GM10248 (cell line): ENCODE measurements around the gene BHLHE23.

Experiments used
- CTCF ChIA-PET: fragments of 300-600 bp; sonication (Branson Sonifier 250); formaldehyde crosslinking; extraction: SDS; loops from one replicate; lab custom pipeline; 2021; ENCODE audit warnings: antibody characterized with exemption; lab: Yijun Ruan, JAX
- POLR2A ChIA-PET: fragments of 350-650 bp; sonication (Branson Sonifier 250); formaldehyde crosslinking; extraction: SDS; loops from one replicate; lab custom pipeline; 2020; ENCODE audit warnings: antibody characterized with exemption; lab: Yijun Ruan, JAX
- DNase-seq: peaks from one replicate; pipeline ENCODE4 v3.0.0; 2012; ENCODE audit errors: extremely low spot score
- TF ChIP-seq, protein P1 (sequence below): IDR thresholded peaks from 2 replicates; pipeline ENCODE4 v1.5.1; 2012; ENCODE audit warnings: mild to moderate bottlenecking, low read depth; ENCODE audit errors: extremely low read depth, missing control alignments, control extremely low read depth

BHLHE23 gene

DNA sequence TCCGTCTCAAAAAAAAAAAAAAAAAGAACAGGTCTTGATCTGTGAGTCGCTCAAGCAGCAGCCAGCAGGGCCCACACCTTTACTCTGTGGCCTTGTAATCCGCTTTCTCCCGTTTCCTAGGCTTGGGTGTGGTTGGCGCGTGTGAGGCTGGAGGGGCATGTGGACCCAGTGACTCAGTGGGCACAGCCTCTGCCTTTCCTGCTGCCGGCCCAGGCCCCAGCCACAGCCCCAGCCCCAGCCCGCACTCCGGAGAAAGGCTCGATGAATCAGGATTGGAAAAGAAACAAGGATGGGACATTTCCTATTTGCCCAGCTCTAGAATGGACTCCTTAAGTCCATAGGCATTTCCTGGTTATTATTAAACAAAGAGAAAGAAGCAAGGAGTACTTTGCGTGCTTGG, 4.3 kb downstream of the BHLHE23 start:
- ChIA-PET CTCF (no interaction called here), POLR2A (no interaction called here)
- no peak for DNase-seq
- TF ChIP-seq, protein P1, sequence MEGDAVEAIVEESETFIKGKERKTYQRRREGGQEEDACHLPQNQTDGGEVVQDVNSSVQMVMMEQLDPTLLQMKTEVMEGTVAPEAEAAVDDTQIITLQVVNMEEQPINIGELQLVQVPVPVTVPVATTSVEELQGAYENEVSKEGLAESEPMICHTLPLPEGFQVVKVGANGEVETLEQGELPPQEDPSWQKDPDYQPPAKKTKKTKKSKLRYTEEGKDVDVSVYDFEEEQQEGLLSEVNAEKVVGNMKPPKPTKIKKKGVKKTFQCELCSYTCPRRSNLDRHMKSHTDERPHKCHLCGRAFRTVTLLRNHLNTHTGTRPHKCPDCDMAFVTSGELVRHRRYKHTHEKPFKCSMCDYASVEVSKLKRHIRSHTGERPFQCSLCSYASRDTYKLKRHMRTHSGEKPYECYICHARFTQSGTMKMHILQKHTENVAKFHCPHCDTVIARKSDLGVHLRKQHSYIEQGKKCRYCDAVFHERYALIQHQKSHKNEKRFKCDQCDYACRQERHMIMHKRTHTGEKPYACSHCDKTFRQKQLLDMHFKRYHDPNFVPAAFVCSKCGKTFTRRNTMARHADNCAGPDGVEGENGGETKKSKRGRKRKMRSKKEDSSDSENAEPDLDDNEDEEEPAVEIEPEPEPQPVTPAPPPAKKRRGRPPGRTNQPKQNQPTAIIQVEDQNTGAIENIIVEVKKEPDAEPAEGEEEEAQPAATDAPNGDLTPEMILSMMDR = no peak

DNA sequence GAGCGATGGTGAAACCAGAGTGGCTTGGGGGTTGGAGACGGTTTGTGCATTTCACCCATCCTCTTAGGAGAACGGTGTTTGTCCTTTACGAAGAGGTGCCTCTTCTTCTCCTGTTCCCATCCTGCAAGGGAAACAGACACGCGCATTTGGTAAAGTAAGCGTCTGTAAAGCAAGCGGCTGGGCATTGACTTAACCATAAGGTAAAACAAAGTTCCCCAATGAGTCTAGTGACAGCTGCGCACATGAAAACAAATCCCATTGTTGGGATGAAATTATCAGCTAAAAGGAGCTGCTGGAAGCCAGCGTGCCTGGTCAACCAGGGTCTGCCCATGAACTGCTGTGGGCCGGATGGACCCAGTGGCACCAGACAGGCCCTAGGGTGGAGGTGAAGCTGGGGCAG, 5.8 kb downstream of the BHLHE23 start:
- POLR2A ChIA-PET = no interaction called here
- no peak for DNase-seq
- TF ChIP-seq, protein P1 = no peak
- CTCF ChIA-PET = no interaction called here

DNA sequence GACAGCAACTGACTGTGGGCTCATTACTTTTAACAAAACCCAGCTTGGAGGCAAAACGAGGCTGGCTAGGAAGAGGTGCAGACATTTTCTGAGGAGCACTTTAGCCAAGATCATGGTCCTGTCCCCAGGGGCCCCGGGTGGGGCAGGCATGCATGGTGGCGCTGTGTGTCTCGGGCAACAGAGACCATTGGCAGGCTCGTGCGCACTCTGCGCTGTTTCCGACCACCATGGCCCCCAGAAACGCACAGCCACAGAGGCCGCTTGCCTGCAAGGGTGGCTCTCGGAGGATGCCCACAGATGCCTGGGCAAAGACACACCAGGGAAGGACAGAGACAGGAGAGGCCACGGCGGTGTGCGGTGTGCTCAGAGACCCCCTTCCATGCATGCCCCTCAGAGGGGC, 6.7 kb downstream of the BHLHE23 start:
- POLR2A ChIA-PET = no interaction called here
- TF ChIP-seq, protein P1 = no peak
- DNase-seq = no peak
- CTCF ChIA-PET = no interaction called here

DNA sequence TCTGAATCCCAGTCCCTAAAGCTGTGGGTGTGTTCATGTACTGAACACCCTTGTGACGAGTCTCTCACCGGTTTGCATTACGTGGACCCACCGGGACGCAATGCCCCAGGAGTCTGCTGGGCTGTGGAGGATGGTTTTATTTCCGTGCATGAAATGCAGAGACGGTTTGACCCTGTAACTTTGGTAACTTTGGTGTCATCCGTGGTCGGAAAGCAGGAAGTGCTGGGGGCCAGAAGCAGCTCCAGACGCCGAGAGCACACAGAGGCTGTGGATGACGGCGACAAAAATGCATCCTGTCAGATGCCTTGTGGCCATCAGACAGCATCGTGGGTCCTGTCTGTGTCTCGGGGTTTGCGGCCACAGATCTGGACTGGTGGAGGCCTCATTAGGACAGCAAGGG, 7.2 kb downstream of the BHLHE23 start:
- CTCF ChIA-PET = no interaction called here
- TF ChIP-seq, protein P1 = no peak
- DNase-seq = no peak
- POLR2A ChIA-PET = no interaction called here

DNA sequence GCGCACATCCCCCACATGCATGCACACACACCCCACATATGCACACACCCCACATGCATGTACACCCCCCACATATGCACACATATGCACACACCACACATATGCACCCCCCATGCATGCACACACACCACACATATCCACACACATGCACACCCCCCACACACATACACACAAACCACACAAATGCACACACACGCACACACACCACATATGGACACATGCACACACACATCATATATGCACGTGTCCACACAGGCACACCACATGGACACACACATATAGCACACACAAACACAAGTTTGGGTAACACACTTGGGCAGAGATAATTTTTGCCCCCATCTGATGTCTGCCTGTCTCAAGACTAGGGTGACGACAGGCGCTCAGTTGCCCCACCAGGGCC, 8.3 kb downstream of the BHLHE23 start:
- TF ChIP-seq, protein P1 = no peak
- ChIA-PET CTCF (interaction anchor here (0.8 kb wide), 1 partner anchor 10 kb away, joined by 3 read pairs; no protein-coding TSS in a partner anchor), POLR2A (no interaction called here)

DNA sequence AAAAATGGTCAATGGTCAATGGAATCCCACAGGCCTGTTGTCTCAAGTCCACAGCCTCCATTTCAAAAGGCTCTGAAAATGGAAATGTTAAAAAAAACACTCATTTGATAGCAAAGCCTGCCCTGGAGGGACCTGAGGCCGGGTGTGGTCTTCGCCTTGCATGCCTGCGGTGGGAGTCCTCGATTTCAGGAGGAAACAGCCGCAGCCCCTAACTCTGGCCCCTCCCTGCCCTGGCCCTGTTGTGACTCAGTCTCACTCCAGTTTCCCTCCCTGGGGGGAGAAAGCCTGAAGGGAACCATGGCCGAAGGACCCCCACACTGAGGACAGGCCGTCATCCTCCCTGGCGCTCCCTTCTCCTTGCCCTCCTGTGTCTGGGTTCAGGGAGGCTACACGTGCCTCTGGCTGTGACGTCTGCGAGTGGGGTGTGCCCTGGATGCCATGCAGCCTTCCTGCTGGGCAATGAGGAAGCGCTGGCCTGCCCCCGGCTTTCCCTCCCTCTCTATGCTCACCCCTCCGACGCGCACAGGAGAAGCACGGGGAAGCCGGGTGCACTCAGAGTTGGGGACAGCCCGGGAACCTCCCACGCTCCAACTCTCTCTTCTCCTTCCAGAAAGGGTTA, 9.2 kb downstream of the BHLHE23 start:
- ChIA-PET POLR2A (no interaction called here), CTCF (interaction anchor here (1.0 kb wide), 1 partner anchor 25 kb away, joined by 3 read pairs; no protein-coding TSS in a partner anchor)
- TF ChIP-seq, protein P1 = no peak
- DNase-seq = no peak

More for the DNA sequence above, 8.3 kb downstream of the BHLHE23 start:
- no peak for DNase-seq
